H7 (cell line): ENCODE measurements around the gene BBX. TPM values are rescaled to one million over a fixed set of nuclear protein-coding genes. Genes with fewer than 3 reads are reported as not detected.
"Not testable (repeated sequence)": the region's sequence is repeated elsewhere in the genome, so short reads cannot be mapped to it uniquely, and the experiment has no call there.

Source experiments
- DNase-seq: peaks from one replicate; pipeline ENCODE4 v3.0.0; 2012
- H3K27me3 ChIP-seq: 2 replicates; pipeline ENCODE4 v1.6.0; 2011; ENCODE audit warnings: mild to moderate bottlenecking, low read length; ENCODE audit not compliant: control insufficient read depth, insufficient read depth
- H3K36me3 ChIP-seq: replicated peaks from 2 replicates; pipeline ENCODE4 v1.5.1; 2011; ENCODE audit warnings: low read length; ENCODE audit not compliant: control insufficient read depth, insufficient read depth
- H3K4me3 ChIP-seq: 2 replicates; pipeline ENCODE4 v1.5.1; 2011; ENCODE audit warnings: low read depth, mild to moderate bottlenecking, control low read depth, low read length, moderate library complexity; ENCODE audit not compliant: insufficient read depth
- total RNA-seq: library from RNA; depleted of rRNA; stranded (reverse); fragments of >200 nt; shearing (Covaris generic); gene quantifications from 2 replicates; pipeline ENCODE4 v1.2.3, GENCODE V29; 2014

BBX gene
- total RNA-seq, 1 experiment from 2014 or later: 22.2 TPM

GRCh38 chr3:107562969-107563529 lies 40.3 kb downstream of the BBX start:
- no peaks in the 10 kb centered on the region for H3K27me3 ChIP-seq
- no peak for DNase-seq
- no peak overlapping the region for H3K4me3 ChIP-seq
- no peaks in the 10 kb centered on the region for H3K36me3 ChIP-seq

- not testable (repeated sequence) for H3K4me3 ChIP-seq, DNase-seq
Measured at GRCh38 chr3:107565244-107565643, 42.5 kb downstream of the BBX start.

GRCh38 chr3:107571089-107571488 lies 48.3 kb downstream of the BBX start:
- H3K27me3 ChIP-seq, DNase-seq, H3K36me3 ChIP-seq, H3K4me3 ChIP-seq: not testable (repeated sequence)

More at GRCh38 chr3:107565244-107565643, 42.5 kb downstream of the BBX start:
- not testable (repeated sequence) for H3K27me3 ChIP-seq, H3K36me3 ChIP-seq

- H3K27me3 ChIP-seq, DNase-seq, H3K4me3 ChIP-seq, H3K36me3 ChIP-seq: not testable (repeated sequence)
Measured at GRCh38 chr3:107571492-107571891, 48.7 kb downstream of the BBX start.

GRCh38 chr3:107574650-107575049 lies 51.9 kb downstream of the BBX start:
- Histone ChIP-seq H3K4me3 (no peak overlapping the region), H3K36me3 (no peaks in the 10 kb centered on the region), H3K27me3 (no peaks in the 10 kb centered on the region)
- no peak for DNase-seq

- DNase-seq: no peak
- Histone ChIP-seq H3K36me3 (no peaks in the 10 kb centered on the region), H3K27me3 (no peaks in the 10 kb centered on the region), H3K4me3 (no peak overlapping the region)
Measured at GRCh38 chr3:107578091-107578490, 55.3 kb downstream of the BBX start.

GRCh38 chr3:107578523-107578922 lies 55.8 kb downstream of the BBX start:
- no peaks in the 10 kb centered on the region for H3K36me3 ChIP-seq
- DNase-seq: no peak

GRCh38 chr3:107579371-107579770 lies 56.6 kb downstream of the BBX start:
- no peaks in the 10 kb centered on the region for H3K36me3 ChIP-seq
- DNase-seq: no peak
- no peak overlapping the region for H3K4me3 ChIP-seq
- H3K27me3 ChIP-seq: no peaks in the 10 kb centered on the region

More at GRCh38 chr3:107578523-107578922, 55.8 kb downstream of the BBX start:
- Histone ChIP-seq H3K4me3 (no peak overlapping the region), H3K27me3 (no peaks in the 10 kb centered on the region)

GRCh38 chr3:107581230-107581629 lies 58.5 kb downstream of the BBX start:
- no peak for DNase-seq
- Histone ChIP-seq H3K4me3 (no peak overlapping the region), H3K36me3 (no peaks in the 10 kb centered on the region), H3K27me3 (no peaks in the 10 kb centered on the region)

- DNase-seq: no peak
- Histone ChIP-seq H3K27me3 (no peaks in the 10 kb centered on the region), H3K4me3 (no peak overlapping the region), H3K36me3 (no peaks in the 10 kb centered on the region)
Measured at GRCh38 chr3:107588217-107588616, 65.5 kb downstream of the BBX start.

- Histone ChIP-seq H3K36me3 (no peaks in the 10 kb centered on the region), H3K27me3 (no peaks in the 10 kb centered on the region), H3K4me3 (no peak overlapping the region)
- DNase-seq: no peak
Measured at GRCh38 chr3:107589454-107589853, 66.7 kb downstream of the BBX start.

GRCh38 chr3:107590786-107591185 lies 68.0 kb downstream of the BBX start:
- Histone ChIP-seq H3K4me3 (no peak overlapping the region), H3K36me3 (no peaks in the 10 kb centered on the region), H3K27me3 (no peaks in the 10 kb centered on the region)
- no peak for DNase-seq

GRCh38 chr3:107592073-107592472 lies 69.3 kb downstream of the BBX start:
- H3K27me3 ChIP-seq: no peaks in the 10 kb centered on the region

GRCh38 chr3:107594870-107595269 lies 72.1 kb downstream of the BBX start:
- Histone ChIP-seq H3K27me3 (no peaks in the 10 kb centered on the region), H3K4me3 (no peak overlapping the region), H3K36me3 (no peaks in the 10 kb centered on the region)
- no peak for DNase-seq

More at GRCh38 chr3:107592073-107592472, 69.3 kb downstream of the BBX start:
- DNase-seq: no peak
- no peaks in the 10 kb centered on the region for H3K36me3 ChIP-seq
- no peak overlapping the region for H3K4me3 ChIP-seq

- Histone ChIP-seq H3K27me3 (no peaks in the 10 kb centered on the region), H3K36me3 (no peaks in the 10 kb centered on the region), H3K4me3 (no peak overlapping the region)
- DNase-seq: no peak
Measured at GRCh38 chr3:107596639-107597038, 73.9 kb downstream of the BBX start.
